GM12891 (cell line): ENCODE data around the gene IGFBP6.
A peak's percentile ranks its signal among the peaks of the same experiment; 100 is the strongest.

Experiments used
- DNase-seq: peaks from one replicate; pipeline ENCODE4 v3.0.0; 2011; ENCODE audit warnings: low spot score; ENCODE audit not compliant: insufficient read length
- FAIRE-seq: peaks from 2 replicates; lab custom pipeline; 2011; peaks lifted over from hg19 to GRCh38; lab: Jason Lieb, UNC
- PAX5 ChIP-seq: IDR thresholded peaks from 2 replicates; pipeline ENCODE4 v1.6.1; 2011; ENCODE audit warnings: low read length, moderate library complexity, mild to moderate bottlenecking; ENCODE audit not compliant: insufficient read depth, severe bottlenecking
- POLR2A ChIP-seq: IDR thresholded peaks from 2 replicates; pipeline ENCODE4 v1.6.1; 2011; ENCODE audit warnings: low read depth, low read length, control low read depth
- POLR2AphosphoS5 ChIP-seq: IDR thresholded peaks from 2 replicates; pipeline ENCODE4 v1.6.1; 2011; ENCODE audit warnings: low read depth, low read length, control low read depth
- POU2F2 ChIP-seq: IDR thresholded peaks from 2 replicates; pipeline ENCODE4 v1.6.1; 2011; ENCODE audit warnings: low read depth, mild to moderate bottlenecking, control low read depth, low read length, moderate library complexity
- SPI1 ChIP-seq: IDR thresholded peaks from 2 replicates; pipeline ENCODE4 v1.6.1; 2011; ENCODE audit warnings: low read depth, low read length, control low read depth
- TAF1 ChIP-seq: IDR thresholded peaks from 2 replicates; pipeline ENCODE4 v1.6.1; 2011; ENCODE audit warnings: low read depth, low read length, control low read depth

IGFBP6 gene

DNA sequence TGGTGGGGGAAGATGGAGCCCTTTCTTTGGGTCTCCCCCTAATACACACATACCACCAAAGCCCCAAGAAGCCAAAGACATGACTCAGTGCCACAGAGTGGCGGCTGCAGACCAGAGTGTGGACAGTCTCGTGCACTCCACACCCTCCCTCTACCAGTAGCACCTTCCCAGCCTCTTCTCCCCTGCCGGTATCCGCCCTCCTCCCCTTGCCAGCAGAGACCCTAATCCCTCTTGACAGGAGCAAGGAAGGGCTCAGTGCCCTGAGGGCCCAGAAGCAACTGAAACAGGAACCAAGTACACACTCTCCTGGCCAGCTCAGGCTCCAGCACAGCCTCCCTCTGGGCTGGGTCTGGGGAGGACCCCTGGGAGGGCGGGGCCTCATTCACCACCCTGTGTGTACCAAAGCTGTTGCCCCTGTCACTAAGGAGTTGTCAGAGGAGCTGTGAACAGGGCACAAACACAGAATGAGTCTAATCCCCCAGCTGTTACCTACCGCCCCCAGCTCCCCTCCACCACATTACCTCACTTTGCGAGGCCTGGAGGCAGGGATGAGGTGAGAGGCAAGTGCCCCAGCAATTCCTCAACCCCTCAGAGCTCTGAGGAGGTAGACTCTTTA, 26.5 kb upstream of the IGFBP6 start:
- FAIRE-seq (no peak), DNase-seq (no peak)
- TF ChIP-seq TAF1 (no peak), POLR2AphosphoS5 (no peak), PAX5 (no peak), SPI1 (no peak), POU2F2 (no peak), POLR2A (no peak)

DNA sequence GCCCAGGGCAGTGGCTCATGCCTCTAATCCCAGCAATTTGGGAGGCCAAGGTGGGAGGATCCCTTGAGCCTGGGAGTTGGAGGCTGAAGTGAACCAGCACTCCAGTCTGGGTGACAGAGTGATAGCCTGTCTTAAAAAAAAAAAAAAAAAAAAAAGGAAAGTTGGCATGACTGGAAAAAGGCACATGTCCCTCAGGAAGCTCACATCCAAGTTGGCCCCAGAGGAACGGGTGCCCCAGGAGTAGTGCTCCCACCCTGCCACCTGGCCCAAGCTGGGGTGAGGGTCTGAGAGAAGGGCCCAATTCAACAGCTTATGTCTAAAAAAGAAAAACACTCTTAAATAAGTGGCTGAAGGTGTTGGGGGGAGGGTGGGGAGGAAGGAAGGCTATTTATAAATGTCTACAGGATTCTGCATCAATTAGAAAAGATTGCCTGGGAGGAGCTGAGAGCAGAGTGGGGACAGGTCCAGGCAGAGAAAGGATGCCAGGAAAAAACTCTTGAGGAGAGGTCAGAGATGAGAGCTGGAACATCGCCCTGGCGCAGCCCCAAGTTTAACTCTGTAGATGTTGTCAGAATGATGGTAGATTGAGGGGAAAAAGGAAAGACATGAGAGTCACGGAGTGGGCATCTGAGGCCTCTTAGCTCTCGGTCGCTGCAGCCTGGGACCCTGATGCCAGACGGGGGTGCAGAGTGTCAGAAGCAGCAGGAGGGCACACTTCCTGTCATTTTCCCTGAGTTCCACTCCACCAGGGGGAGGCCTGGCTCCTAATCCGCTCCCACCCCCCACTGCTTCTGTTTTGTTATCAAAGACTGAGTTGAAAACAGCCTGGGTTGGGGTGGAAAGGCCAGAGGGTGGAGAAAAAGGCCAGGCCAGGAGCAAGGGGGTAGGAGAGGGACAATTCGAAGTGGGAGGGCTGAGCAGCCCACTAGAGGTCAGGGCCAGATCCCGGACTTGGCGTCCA, 25.6 kb upstream of the IGFBP6 start:
- DNase-seq, result no peak
- no peak for FAIRE-seq
- TF ChIP-seq TAF1 (no peak), POU2F2 (no peak), SPI1 (no peak), POLR2A (no peak), POLR2AphosphoS5 (no peak), PAX5 (no peak)

DNA sequence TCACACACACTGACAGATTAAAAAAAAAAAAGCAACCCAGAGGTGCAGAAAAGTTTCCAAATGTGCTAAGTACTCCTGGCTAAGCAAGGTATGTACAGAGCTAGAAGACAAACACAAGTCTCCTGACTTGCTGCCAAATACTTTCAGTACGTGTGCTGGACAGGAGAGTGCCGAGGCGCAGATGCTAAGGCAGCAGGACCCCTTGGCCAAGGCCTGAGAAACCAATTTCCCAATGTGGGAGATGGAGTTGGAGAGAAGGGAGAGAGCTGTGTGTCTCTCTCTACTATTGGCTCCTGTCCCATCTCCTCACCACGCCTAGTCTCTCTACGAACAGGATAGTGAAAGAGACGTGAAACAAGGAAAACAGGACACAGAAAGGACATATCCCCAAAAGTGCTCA, 23.6 kb upstream of the IGFBP6 start:
- TF ChIP-seq POU2F2 (no peak), SPI1 (no peak), POLR2AphosphoS5 (no peak), PAX5 (no peak), POLR2A (no peak), TAF1 (no peak)
- DNase-seq (no peak), FAIRE-seq (no peak)

DNA sequence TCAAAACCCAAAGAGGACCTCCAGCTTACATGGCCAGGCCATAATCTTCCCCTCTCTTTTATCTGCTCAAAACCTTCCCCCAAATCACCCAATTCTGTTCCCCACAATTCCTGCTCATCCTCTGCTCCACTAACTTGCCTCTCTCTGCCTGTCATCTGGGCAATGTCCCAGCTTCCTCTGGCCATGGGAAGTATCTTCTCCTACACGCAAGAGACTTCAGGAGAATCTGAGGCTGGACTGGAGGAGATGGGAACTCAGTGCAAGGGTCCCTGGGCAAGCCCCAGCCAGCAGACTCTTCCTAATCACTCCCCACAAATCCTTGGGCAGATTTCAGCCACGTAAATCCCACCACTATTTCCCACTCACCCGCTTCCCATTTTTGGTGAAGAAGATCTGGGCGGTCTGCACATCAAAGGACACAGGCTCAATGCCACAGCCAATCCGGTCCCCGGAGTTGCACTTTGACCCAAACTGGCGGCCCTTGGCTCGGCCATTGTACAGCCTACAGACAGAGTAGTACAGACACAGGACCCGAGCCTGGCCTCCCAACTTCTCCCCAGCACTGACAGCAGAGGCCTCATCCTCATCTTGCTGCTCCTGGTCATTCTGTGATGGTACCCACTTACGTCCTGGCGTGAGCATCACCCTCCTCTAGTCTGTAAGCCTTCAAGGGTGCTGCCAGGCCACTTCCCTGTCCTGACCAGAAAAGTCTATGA, 23.0 kb upstream of the IGFBP6 start:
- FAIRE-seq, result no peak
- TF ChIP-seq POLR2A (no peak), TAF1 (no peak), PAX5 (no peak), POLR2AphosphoS5 (no peak), POU2F2 (no peak), SPI1 (no peak)
- DNase-seq, result no peak

DNA sequence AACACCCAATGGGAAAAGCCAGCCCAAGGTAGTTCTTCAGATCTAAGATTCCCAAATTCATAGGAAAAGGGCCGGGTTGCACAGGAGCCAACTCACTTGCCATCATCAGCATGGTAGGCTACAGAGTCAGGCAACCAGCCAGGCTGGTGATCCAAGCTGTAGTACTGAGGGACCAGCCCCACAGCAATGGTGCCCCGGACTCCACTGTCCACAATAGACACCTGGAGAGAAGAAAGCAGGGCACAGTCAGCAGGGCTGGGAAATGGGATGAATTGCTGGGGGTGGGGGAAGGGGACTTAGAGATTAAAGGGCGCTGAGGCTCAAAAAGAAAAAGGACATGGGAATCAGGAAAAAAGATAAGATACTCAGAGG, 22.5 kb upstream of the IGFBP6 start:
- DNase-seq (no peak), FAIRE-seq (no peak)
- TF ChIP-seq POU2F2 (no peak), PAX5 (no peak), POLR2AphosphoS5 (no peak), POLR2A (no peak), TAF1 (no peak), SPI1 (no peak)

DNA sequence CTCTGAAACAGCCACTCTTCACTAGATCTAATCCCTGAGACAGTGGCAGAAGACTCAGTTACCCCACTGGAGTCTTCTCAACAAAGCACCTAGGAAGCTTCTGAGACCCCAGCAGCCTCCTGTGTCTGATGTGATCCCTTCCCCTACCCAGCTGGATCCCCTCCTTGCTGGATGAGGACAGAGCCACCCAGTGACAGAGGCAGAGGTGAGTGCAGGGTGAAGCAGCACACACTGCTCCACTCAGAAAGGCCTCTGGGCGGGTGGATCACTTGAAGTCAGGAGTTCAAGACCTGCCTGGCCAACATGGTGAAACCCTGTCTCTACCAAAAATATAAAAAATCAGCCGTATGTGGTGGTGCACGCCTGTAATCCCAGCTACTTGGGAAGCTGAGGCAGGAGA, 21.0 kb upstream of the IGFBP6 start:
- DNase-seq (no peak), FAIRE-seq (no peak)
- no peak for TF ChIP-seq POLR2A
- TF ChIP-seq POU2F2, result no peak
- TF ChIP-seq TAF1, result no peak
- no peak for TF ChIP-seq POLR2AphosphoS5
- no peak for TF ChIP-seq SPI1
- no peak for TF ChIP-seq PAX5

DNA sequence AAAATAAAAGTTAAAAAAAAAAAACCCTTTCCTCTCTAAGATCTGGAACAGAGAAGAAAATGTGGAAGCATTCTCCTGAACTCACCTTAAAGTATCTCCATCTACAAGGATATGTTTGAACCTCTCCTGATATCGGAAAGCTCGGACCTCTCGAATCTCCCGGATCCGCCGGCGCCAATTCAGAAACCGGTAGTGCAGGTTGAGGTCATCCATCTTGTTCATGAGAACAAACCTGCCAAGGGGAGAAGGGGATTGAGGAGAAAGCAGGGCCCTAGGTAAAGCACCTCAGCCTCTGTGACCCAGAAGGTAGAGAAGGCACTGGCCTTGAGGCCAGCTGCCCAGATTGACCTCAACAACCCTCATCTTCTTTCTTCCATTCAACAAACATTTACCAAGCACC, 20.4 kb upstream of the IGFBP6 start:
- no peak for DNase-seq
- TF ChIP-seq POLR2A (no peak), TAF1 (no peak), SPI1 (no peak), PAX5 (no peak), POLR2AphosphoS5 (no peak), POU2F2 (no peak)
- FAIRE-seq, result no peak

DNA sequence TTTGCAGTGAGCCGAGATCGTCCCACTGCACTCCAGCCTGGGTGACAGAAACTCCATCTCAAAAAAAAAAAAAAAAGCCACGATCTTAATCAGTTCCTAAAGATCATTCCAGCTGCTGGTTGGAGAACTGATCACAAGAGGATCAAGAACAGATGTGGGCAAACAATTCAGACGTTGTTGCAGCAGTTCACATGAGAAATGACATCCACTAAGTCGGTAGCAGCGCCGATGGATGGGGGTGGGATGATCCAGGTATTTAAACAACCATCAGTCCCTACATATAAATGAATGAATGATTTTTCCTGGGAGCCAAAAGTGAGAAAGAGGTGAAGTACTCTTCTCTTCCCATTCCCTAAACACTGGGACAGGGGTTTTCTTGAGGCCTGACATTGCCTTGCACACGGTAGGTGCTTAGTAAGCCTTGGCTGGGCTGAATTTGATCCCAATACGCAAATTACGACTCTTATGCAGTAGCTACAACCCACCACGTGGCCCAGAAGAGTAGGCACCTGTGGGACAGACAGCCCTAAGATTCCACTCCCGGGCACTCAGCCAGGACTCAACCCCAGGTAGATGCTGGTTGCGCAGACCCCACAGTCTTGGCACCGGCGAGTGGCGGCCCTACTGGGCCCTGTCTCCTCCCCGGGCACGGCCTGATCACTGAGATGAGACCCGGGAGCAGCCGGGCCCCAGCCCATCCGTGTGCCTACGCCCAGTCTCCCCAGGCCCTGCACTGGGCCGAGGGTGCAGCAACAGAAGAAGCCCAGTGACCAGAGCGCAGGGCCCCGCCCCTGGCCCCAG, 18.8 kb upstream of the IGFBP6 start:
- TF ChIP-seq POLR2AphosphoS5 (no peak), SPI1 (no peak), TAF1 (no peak), PAX5 (no peak), POU2F2 (no peak), POLR2A (no peak)
- no peak for DNase-seq
- FAIRE-seq, result peak; percentile 68
